ENCODE data around the gene FIP1L1. TPM values are rescaled to one million over a fixed set of nuclear protein-coding genes. Genes with fewer than 3 reads are reported as not detected.
A peak's percentile ranks its signal among the peaks of the same experiment; 100 is the strongest.

Gene FIP1L1
- polyA plus RNA-seq, 1 of the 3 experiments (the other 2 are of a cell fraction), result 20.3 TPM

GRCh38 chr4:53477038-53477565, 99.7 kb downstream of the FIP1L1 start (continued):
- no peak for TF ChIP-seq SIN3A (IDR thresholded peaks at IDR 0.05; ENCODE audit: borderline replicate concordance, low read depth, low read length)
- no peak for TF ChIP-seq MEF2A (IDR thresholded peaks at IDR 0.05; ENCODE audit: borderline replicate concordance, low read depth)

GRCh38 chr4:53477636-53478035, 100.2 kb downstream of the FIP1L1 start:
- no peaks in the 10 kb centered on the region for H3K9me2 ChIP-seq
- ChIA-PET CTCF (interaction anchor here (1.3 to 6.6 kb wide), 4 partner anchors 13 to 756 kb away, joined by 3 to 36 read pairs (median 6); no protein-coding TSS in a partner anchor), POLR2A (no interaction called here)
- peak overlapping the region in 1 of 2 experiments; percentile 95; a peak in 2 of 4 replicates for H3K27ac ChIP-seq (ENCODE audit: low read depth in 2 of 2, low read length in 1 of 2)
- no peaks in the 10 kb centered on the region for H3K9me3 ChIP-seq
- H3K79me2 ChIP-seq (ENCODE audit: insufficient read depth), result no peaks in the 10 kb centered on the region
- H3K4me1 ChIP-seq (ENCODE audit: control insufficient read depth in 1 of 2, insufficient read depth in 2 of 2, low read depth in 1 of 2, low read length in 1 of 2), result peaks cover 0 to 9% of the 10 kb centered on the region in 2 experiments; a peak in 2 of 4 replicates
- H4K20me1 ChIP-seq (ENCODE audit: insufficient read depth), result no peaks in the 10 kb centered on the region
- no peak for DNase-seq
- H3K27me3 ChIP-seq (ENCODE audit: insufficient read depth), result no peaks in the 10 kb centered on the region
- no peaks in the 10 kb centered on the region for H3K36me3 ChIP-seq (replicated peaks in 1 of 2; ENCODE audit: control insufficient read depth in 1 of 2, insufficient read depth in 2 of 2, low read length in 1 of 2)
- TF ChIP-seq PBX3 (IDR thresholded peaks at IDR 0.05) (no peak), NRF1 (IDR thresholded peaks at IDR 0.05; ENCODE audit: low read depth, low read length) (no peak), CTCF (IDR thresholded peaks at IDR 0.05) (no peak), CHD2 (IDR thresholded peaks at IDR 0.05; ENCODE audit: low read length, partially characterized antibody) (no peak), NFIC (IDR thresholded peaks at IDR 0.05; ENCODE audit: borderline replicate concordance) (no peak), REST (IDR thresholded peaks at IDR 0.05; ENCODE audit: low read depth, low read length) (no peak)
- H3K9ac ChIP-seq, result no peak overlapping the region
- H3F3A ChIP-seq (replicated peaks; ENCODE audit: insufficient read depth), result peaks cover 34% of the 10 kb centered on the region
- H3K4me3 ChIP-seq (ENCODE audit: low read depth in 2 of 2, low read length in 1 of 2), result no peak overlapping the region
- no peak overlapping the region for H2AFZ ChIP-seq (ENCODE audit: low read depth)
- no peak overlapping the region for H3K4me2 ChIP-seq
- WGBS (ENCODE audit: low lambda C conversion rate), result 100% methylated on average over 1 of the region's 1 CpG
